Vagina (tissue), 2 donors: Measurements from ENCODE around the gene TNNT2. TPM values are rescaled to one million over a fixed set of nuclear protein-coding genes. Genes with fewer than 3 reads are reported as not detected.

Experiments used
- DNase-seq, 2 donors: peaks; one replicate each; pipeline ENCODE4 v3.0.0-alpha.2; 2017; ENCODE audit errors: extremely low spot score in 2 of 2
- H3K27ac ChIP-seq: fragments of 200-600 bp; sonication (generic); one replicate; pipeline ENCODE4 v1.5.1; 2019
- H3K27me3 ChIP-seq: fragments of 200-600 bp; sonication (generic); one replicate; pipeline ENCODE4 v1.5.1; 2019
- H3K36me3 ChIP-seq, 2 donors: fragments of 200-600 bp; sonication (generic); one replicate each; pipeline ENCODE4 v1.5.1; 2017 to 2019
- H3K4me1 ChIP-seq: fragments of 200-600 bp; sonication (generic); one replicate; pipeline ENCODE4 v1.5.1; 2019
- H3K4me3 ChIP-seq, 2 donors: fragments of 200-600 bp; sonication (generic); 1 replicate in 1 of 2; 2 replicates in 1 of 2; pipeline ENCODE4 v1.5.1; 2016 to 2019
- H3K9me3 ChIP-seq: fragments of 200-600 bp; sonication (generic); one replicate; pipeline ENCODE4 v1.5.1; 2019
- POLR2A ChIP-seq, 2 donors: fragments of 450-650 bp; IDR thresholded peaks; one replicate each; pipeline ENCODE4 v1.6.1; 2017; ENCODE audit warnings: antibody characterized with exemption in 2 of 2, mild to moderate bottlenecking in 2 of 2, moderate library complexity in 2 of 2
- POLR2AphosphoS5 ChIP-seq, 2 donors: sonication (generic); formaldehyde crosslinking; IDR thresholded peaks; one replicate each; pipeline ENCODE4 v1.9.0; 2017; ENCODE audit warnings: antibody characterized with exemption in 2 of 2, mild to moderate bottlenecking in 2 of 2, low read depth in 1 of 2; ENCODE audit not compliant: insufficient read depth in 1 of 2
- intact Hi-C: fragments of 100-400 bp; cut with DNase I; formaldehyde crosslinking; loops from one replicate; pipeline ENCODE4 v1.15.1; 2023
- total RNA-seq: library from RNA; depleted of rRNA; stranded (reverse); fragments of >200 nt; gene quantifications from one replicate; pipeline ENCODE4 v1.2.3, GENCODE V29; 2016
- TF ChIP-seq, protein P1 (sequence below), 3 experiments: fragments of 450-650 bp in 2 of 3; fragments of 200-600 bp in 1 of 3; sonication (generic) in 1 of 3; IDR thresholded peaks; one replicate each; pipeline ENCODE4 v1.5.1; 2017 to 2019; ENCODE audit warnings: antibody characterized with exemption in 3 of 3, mild to moderate bottlenecking in 2 of 3, moderate library complexity in 2 of 3

TNNT2 gene
- total RNA-seq, 1 donor from 2014 or later = 9.8 TPM

DNA sequence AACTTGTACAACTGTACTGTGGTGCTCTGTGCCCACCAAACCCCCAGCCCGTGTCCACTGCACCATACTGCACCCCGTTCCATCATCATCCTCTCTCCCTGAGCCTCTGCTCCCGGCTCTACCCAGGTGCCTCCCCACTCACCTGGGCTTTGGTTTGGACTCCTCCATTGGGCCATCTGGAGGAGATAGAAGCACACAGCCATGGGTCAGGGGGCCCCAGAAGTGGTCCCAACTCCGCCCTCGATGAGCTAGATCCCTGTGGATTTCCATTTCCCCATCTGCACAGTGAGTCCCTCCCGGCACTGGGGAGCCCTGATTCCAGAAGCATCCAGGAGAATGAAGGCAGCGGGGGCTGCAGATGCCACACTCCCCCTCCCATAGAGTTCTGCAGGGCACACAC lies 10.8 kb downstream of the TNNT2 start:
- no peaks in the 10 kb centered on the region for H3K9me3 ChIP-seq
- no peaks in the 10 kb centered on the region for H3K36me3 ChIP-seq
- TF ChIP-seq, protein P1, sequence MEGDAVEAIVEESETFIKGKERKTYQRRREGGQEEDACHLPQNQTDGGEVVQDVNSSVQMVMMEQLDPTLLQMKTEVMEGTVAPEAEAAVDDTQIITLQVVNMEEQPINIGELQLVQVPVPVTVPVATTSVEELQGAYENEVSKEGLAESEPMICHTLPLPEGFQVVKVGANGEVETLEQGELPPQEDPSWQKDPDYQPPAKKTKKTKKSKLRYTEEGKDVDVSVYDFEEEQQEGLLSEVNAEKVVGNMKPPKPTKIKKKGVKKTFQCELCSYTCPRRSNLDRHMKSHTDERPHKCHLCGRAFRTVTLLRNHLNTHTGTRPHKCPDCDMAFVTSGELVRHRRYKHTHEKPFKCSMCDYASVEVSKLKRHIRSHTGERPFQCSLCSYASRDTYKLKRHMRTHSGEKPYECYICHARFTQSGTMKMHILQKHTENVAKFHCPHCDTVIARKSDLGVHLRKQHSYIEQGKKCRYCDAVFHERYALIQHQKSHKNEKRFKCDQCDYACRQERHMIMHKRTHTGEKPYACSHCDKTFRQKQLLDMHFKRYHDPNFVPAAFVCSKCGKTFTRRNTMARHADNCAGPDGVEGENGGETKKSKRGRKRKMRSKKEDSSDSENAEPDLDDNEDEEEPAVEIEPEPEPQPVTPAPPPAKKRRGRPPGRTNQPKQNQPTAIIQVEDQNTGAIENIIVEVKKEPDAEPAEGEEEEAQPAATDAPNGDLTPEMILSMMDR (IDR thresholded peaks at IDR 0.05) = no peak
- no peak for TF ChIP-seq POLR2AphosphoS5 (IDR thresholded peaks at IDR 0.05; ENCODE audit: insufficient read depth in 1 of 2, low read depth in 1 of 2)
- no peak for TF ChIP-seq POLR2A (IDR thresholded peaks at IDR 0.05)
- intact Hi-C loops = no loop called here
- H3K4me1 ChIP-seq = no peaks in the 10 kb centered on the region
- no peak overlapping the region for H3K27ac ChIP-seq
- H3K27me3 ChIP-seq = no peaks in the 10 kb centered on the region
- no peak for DNase-seq
- H3K4me3 ChIP-seq = no peak overlapping the region

DNA sequence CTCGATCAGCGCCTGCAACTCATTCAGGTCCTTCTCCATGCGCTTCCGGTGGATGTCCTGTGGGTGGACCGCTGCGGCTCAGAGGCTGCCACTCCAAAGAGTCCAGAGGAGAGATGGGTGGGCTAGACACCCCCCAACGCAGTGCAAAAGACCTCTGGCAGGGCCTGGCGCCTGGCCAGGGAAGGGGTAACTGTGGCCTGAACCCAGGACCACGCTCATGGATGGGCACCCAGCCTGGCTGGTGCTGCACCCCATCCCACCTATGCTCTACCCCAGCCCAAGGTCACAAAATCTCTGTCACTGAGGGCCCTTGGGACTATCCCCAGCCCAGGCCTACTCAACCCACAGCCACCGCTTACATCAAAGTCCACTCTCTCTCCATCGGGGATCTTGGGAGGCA lies 12.2 kb downstream of the TNNT2 start:
- H3K9me3 ChIP-seq = no peaks in the 10 kb centered on the region
- no peaks in the 10 kb centered on the region for H3K36me3 ChIP-seq
- H3K4me3 ChIP-seq = no peak overlapping the region
- no peaks in the 10 kb centered on the region for H3K4me1 ChIP-seq
- H3K27ac ChIP-seq = no peak overlapping the region
- no peak for DNase-seq
- intact Hi-C loops = no loop called here
- H3K27me3 ChIP-seq = no peaks in the 10 kb centered on the region
- TF ChIP-seq POLR2A (IDR thresholded peaks at IDR 0.05) = no peak
- no peak for TF ChIP-seq POLR2AphosphoS5 (IDR thresholded peaks at IDR 0.05; ENCODE audit: insufficient read depth in 1 of 2, low read depth in 1 of 2)
- TF ChIP-seq, protein P1 (IDR thresholded peaks at IDR 0.05) = no peak

DNA sequence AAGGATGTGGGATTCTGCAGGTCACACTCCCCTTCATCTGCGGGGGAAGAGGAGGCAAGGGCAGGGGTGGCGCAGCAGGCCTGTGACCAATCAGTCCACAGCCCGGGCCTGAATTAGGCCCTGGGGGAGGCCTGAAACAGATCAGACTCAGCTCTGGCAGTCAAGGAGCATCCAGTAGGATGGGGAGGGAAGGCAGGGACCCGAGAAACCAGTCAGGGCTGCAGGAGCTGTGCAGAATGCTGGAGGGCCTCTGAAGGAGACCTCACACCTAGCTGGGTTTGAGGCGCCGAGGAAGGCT lies 12.7 kb downstream of the TNNT2 start:
- intact Hi-C loops = loop anchor here (5.0 kb wide), 1 partner anchor 112 kb away; no protein-coding TSS in a partner anchor
- H3K36me3 ChIP-seq = no peaks in the 10 kb centered on the region
- no peak overlapping the region for H3K27ac ChIP-seq
- DNase-seq = no peak
- no peaks in the 10 kb centered on the region for H3K27me3 ChIP-seq
- H3K9me3 ChIP-seq = no peaks in the 10 kb centered on the region
- TF ChIP-seq POLR2A (IDR thresholded peaks at IDR 0.05) (no peak), POLR2AphosphoS5 (IDR thresholded peaks at IDR 0.05; ENCODE audit: insufficient read depth in 1 of 2, low read depth in 1 of 2) (no peak)
- no peaks in the 10 kb centered on the region for H3K4me1 ChIP-seq
- no peak overlapping the region for H3K4me3 ChIP-seq

DNA sequence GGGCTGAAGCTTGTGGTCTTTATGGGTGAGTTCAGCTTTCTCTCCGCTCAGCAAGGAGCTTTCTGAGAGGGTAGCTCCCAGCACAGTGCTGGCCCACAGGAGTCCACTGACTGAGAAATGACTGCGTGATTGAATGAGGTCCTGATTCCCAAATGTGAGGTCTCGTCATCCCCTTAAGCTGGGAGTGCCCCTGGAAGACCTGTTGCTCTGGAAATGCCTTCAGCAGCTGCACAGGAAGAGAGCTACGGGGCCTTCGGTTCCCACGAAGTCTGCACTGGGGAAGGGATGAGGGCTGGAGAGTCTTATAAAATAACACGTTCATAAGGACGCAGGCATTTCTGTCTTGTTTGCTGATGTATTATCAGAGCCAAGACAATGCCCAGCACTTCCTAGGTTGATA lies 14.0 kb downstream of the TNNT2 start:
- H3K27me3 ChIP-seq = no peaks in the 10 kb centered on the region
- no peak overlapping the region for H3K27ac ChIP-seq
- no peak for DNase-seq
- peaks cover 5% of the 10 kb centered on the region for H3K4me1 ChIP-seq
- H3K36me3 ChIP-seq = no peaks in the 10 kb centered on the region
- no peak overlapping the region for H3K4me3 ChIP-seq
- no peak for TF ChIP-seq POLR2A (IDR thresholded peaks at IDR 0.05)
- TF ChIP-seq, protein P1 (IDR thresholded peaks at IDR 0.05) = no peak
- no peak for TF ChIP-seq POLR2AphosphoS5 (IDR thresholded peaks at IDR 0.05; ENCODE audit: insufficient read depth in 1 of 2, low read depth in 1 of 2)
- intact Hi-C loops = loop anchor here (5.0 kb wide), 1 partner anchor 111 kb away; no protein-coding TSS in a partner anchor
- H3K9me3 ChIP-seq = no peaks in the 10 kb centered on the region

DNA sequence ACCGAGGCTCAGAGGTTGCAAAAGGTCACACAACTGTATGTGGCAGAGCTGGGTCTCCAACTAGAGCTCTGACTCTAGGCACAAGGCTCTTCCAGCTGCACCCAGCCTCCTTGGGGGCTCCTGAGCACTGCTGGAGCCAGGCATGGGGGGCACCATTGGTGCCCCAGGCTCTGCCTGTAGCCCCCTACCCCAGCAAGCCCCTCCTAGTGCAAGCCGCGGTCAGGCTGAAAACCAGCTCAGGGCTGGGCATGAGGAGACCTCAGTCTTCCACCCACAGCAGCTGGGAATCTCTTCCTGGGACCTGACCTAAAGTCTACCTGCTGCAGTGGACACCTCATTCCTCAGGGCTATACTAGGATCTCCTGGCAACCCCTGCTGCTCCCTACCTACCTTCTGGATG lies 14.6 kb downstream of the TNNT2 start:
- no peak for DNase-seq
- no peak overlapping the region for H3K4me3 ChIP-seq
- no peaks in the 10 kb centered on the region for H3K9me3 ChIP-seq
- no peak overlapping the region for H3K27ac ChIP-seq
- H3K27me3 ChIP-seq = no peaks in the 10 kb centered on the region
- peaks cover 5% of the 10 kb centered on the region for H3K4me1 ChIP-seq
- intact Hi-C loops = loop anchor here (5.0 kb wide), 1 partner anchor 111 kb away; no protein-coding TSS in a partner anchor
- H3K36me3 ChIP-seq = no peaks in the 10 kb centered on the region
- no peak for TF ChIP-seq POLR2A (IDR thresholded peaks at IDR 0.05)
- TF ChIP-seq, protein P1 (IDR thresholded peaks at IDR 0.05) = no peak
- no peak for TF ChIP-seq POLR2AphosphoS5 (IDR thresholded peaks at IDR 0.05; ENCODE audit: insufficient read depth in 1 of 2, low read depth in 1 of 2)
